ENCODE measurements around the gene BTG4.

The BTG4 gene

GRCh38 chr11:111535281-111535680 is 23.1 kb upstream of the BTG4 start:
- DNase-seq, result no peak

- no peak for DNase-seq
These were observed 20.2 kb upstream of the BTG4 start for GRCh38 chr11:111532365-111532709.

- no peak for DNase-seq
These were observed 19.6 kb upstream of the BTG4 start for GRCh38 chr11:111531687-111532364.

DNA sequence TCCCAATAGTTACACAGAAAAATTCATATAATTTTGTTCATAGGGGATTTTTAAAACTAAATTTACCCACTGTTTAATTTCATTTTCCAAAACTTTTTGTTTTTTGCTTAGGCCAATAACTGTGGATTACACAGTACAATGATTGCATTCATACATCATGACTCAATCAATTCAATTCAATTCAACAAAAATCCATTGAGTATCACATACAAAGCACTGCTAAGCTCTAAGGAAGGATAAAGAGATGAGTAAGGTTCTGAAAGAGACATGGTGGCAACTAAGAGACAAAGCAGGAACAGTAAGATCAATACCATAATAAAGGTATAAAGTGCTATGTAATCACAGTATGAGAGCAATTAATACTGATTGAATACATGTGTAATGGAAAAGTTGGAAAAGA is 18.9 kb upstream of the BTG4 start:
- DNase-seq, result no peak

DNA sequence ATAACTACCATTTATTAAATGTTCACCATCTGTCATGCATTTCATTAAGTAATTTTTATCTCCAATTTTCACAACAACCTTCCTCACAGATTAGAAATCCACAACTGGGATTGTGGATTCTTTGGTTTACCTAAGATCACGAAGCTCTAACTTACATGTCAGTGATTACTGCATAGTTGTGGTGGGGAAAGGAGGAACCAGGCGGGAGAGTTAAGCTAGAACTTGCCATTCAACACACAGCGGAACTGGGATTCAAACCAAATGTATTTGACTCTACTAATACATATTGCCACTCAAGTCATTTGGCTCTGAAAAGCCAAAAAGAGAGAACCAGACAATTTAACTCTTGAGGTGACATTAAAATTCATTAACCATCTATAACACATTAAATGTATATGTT is 17.9 kb upstream of the BTG4 start:
- DNase-seq, result no peak

DNA sequence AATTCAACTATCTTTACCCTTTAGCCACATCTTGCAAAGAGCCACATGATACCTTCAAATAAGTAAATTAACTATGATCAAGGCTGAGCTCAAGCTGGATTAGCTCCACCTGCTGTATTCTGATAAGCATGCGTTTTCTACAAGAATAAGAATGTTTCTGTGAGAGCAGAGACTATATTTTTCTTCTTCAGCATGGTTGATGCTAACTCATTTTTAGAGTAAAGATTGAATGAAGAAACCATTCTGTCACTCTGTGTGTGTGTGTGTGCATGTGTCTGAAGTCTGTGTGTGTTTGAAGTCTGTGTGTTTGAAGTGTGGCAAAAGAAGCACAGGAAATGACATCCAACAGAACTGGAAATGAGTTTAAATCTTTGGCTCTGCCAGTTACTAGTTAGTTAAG is 16.4 kb upstream of the BTG4 start:
- DNase-seq, result no peak

DNA sequence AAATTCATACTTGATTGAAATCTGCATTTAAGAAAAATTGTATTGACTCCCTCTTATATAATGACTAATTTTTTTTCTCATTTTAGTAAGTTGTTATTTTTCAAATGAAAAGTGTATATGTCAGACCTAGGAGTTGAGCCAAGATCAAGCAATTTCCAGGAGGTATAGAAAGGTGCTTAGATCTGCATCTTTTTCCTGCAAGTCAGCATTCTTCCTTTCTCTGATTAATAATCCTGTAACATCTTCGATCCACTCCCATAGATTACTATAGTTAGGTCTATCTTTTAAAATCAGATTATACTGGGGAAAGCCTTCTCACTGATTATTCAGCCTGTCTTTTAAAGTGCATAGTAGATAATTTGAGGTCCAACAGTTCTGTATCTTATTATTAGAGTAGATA is 15.1 kb upstream of the BTG4 start:
- DNase-seq, result no peak

DNA sequence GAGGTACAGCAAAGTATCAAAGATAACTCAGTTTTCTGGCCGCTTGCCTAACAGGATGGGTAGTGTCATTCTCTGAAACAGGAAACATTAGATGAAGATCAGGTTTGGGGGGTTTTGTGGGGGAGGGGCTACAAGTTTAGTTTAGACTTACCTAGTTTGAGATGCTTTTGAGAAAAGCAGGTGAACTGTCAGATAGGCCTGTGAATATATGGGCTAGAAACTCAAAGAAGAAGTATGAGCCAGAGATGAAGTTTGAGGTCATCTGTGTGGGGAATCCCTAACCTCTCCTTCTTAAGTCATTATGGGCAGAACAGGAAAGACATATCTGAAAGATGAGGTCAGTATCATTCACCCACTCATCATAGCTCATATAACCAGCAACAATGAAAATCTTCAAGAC is 14.3 kb upstream of the BTG4 start:
- DNase-seq, result no peak

- no peak for DNase-seq
These were observed 13.3 kb upstream of the BTG4 start for GRCh38 chr11:111525456-111525855.

- DNase-seq, result no peak
These were observed 11.9 kb upstream of the BTG4 start for GRCh38 chr11:111524056-111524455.

DNA sequence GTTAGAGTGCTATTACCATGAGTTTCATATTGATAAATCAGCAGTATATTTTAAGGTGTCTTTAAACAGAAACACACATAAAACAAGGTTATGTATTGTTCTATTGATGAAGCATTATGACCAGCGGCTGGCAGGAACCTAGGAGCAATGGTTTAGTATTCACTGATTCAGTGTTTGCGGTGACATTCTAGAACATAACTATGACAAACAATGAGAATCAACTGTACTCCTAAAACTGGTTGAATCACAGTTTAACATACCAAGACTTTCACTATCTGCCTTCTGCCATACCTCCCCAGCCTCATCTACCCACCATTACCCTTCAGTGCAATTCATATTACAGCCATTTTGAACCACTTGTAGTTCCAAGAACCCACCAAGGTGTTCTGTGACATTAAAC is 11.2 kb upstream of the BTG4 start:
- no peak for DNase-seq

DNA sequence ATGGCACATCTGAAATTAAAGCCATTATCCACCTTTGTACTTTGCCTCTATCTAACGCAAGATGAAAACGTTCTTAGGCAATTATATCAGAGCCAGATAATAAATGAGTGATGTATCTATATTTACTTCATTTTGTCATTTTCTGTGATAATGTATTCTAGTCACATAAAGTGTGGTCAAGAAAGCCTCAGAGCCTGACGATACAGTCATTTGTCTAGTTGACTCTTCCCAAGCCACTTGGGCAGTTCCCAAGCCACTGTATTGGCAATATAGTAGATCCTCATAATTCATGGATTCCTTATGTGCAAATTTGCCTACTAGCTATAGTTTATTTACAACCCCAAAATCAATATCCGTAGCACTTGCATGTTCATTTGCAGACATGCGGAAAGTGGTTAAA is 10.2 kb upstream of the BTG4 start:
- DNase-seq, result no peak

- no peak for DNase-seq
These were observed 8.9 kb upstream of the BTG4 start for GRCh38 chr11:111521135-111521534.

GRCh38 chr11:111520560-111520959 is 8.4 kb upstream of the BTG4 start:
- DNase-seq, result no peak

DNA sequence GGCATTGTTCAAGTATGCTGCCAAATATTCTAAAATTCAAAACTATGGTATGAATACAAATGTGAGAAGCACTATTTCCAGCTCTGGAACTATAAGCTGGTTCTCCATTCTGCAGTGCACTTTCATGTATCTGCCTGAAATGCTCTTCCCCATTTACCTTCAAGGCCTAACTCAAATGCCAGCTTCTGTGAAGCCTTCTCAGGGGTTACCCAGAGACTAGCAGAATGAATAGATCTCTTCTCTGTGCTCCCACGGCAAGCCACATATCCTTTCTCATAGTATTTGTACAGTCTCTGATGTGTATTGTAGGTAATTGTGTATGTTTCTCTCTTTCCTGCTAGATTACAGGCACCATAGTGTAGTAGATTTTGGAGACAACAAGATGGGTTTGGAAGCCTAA is 6.5 kb upstream of the BTG4 start:
- no peak for DNase-seq

GRCh38 chr11:111515591-111515990 is 3.4 kb upstream of the BTG4 start:
- no peak for DNase-seq

- no peak for DNase-seq
These were observed 2.2 kb upstream of the BTG4 start, which contains the start of gene HOATZ for GRCh38 chr11:111514216-111515031. TSS of gene HOATZ (plus strand) at chr11:111514778. CDS start at chr11:111514785, 7 bp downstream.

GRCh38 chr11:111513240-111513605 is 1.0 kb upstream of the BTG4 start:
- no peak for DNase-seq

DNA sequence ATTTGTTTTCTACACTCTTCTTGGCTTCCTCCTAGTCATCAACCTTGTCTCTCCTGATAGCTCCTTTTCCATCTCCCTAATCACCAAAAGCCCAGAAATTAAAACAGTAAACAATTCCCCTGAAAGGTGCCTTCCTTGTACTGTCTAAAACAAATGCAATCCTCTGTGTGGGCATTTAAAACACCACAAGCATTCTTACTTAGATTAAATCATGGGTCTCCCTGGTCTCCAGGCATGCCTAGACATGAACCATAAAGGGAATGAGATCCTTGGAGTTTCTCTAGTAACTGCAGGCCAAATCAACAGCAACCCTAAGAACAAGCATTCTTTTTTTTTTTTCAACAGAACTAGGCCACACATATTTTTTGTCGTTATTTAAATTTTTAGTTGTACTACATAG is 1.9 kb downstream of the BTG4 start:
- DNase-seq, result no peak

DNA sequence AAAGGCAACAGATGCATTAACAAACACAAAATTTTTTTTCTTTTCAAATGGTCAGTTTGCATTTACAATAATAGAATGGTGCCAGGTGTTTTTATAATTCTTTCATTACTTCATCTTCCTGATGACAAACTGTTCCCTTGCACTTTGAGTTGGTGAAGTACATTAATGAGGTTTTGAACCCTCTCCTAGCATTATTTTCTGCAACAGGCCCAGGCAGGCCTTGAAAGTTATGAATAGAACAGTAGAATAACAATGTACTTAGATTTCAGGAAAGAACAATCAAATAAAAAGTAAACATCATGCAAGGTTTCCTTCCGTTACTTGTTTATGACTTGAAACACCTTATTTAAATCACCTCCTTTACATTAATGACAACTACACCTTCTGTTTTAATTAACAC is 9.6 kb downstream of the BTG4 start:
- DNase-seq, result no peak

GRCh38 chr11:111500481-111500880 is 11.7 kb downstream of the BTG4 start:
- no peak for DNase-seq

GRCh38 chr11:111499483-111499882 is 12.7 kb downstream of the BTG4 start:
- no peak for DNase-seq

GRCh38 chr11:111494040-111494439 is 18.1 kb downstream of the BTG4 start:
- DNase-seq, result no peak

DNA sequence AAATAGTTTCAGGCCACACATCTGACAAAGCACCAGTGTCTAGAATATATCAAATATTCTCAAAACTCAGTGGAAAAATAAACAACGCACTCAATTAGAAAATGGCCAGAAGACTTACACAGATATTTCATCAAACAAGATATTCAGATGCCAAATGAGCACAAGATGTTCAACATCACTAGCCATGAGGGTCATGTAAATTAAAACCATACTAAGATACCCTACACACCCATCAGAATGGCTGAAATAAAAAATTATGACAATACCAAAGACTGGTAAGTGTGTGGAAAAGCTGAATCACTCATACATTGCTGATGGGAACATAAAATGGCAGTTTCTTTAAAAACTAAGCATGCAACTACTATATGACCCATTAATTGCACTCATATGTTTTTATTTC is 21.7 kb downstream of the BTG4 start:
- no peak for DNase-seq

DNA sequence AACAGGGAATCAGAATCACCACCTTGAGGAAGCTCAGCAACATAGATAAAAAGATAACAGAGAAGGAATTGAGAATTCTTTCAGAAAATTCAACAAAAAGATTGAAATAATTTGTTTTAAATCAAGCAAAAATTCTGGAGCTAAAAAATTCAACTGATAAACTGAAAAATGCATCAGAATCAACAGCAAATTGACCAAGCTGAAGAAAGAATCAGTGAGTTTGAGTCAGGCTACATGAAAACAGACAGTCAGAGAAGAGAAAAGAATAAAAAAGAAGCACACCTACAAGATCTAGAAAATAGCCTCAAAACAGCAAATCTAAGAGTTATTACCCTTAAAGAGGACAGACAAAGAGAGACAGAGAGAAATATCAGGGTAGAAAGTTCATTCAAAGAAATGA is 28.8 kb downstream of the BTG4 start:
- no peak for DNase-seq

Measured in NCI-H774 (cell line).